HCT116 (cell line): Measurements from ENCODE around the gene LRRC53. TPM values are rescaled to one million over a fixed set of nuclear protein-coding genes. Genes with fewer than 3 reads are reported as not detected.

Experiments used
- ATAC-seq: fragments of 200-7000 bp; cut with Tn5 transposase; 2 replicates; pipeline ENCODE4 v1.9.1; 2020; ENCODE audit warnings: mild to moderate bottlenecking, moderate library complexity
- BruUV-seq: library from RNA; stranded (reverse); fragments of 400-500 nt; replicated peaks from 2 replicates; lab custom pipeline; 2021; lab: Mats Ljungman, UMichigan
- CTCF ChIA-PET: fragments of 300-600 bp; sonication (Branson Sonifier 250); formaldehyde crosslinking; loops from one replicate; lab custom pipeline; 2021; ENCODE audit warnings: antibody characterized with exemption; lab: Charles Lee
- POLR2A ChIA-PET: fragments of 300-600, 350-600 bp; sonication (Branson Sonifier 250); formaldehyde crosslinking; loops from one replicate; lab custom pipeline; 2021; ENCODE audit warnings: antibody characterized with exemption; lab: Charles Lee
- RAD21 ChIA-PET, 2 experiments: fragments of 300-600 bp; sonication (Branson Sonifier 250); formaldehyde crosslinking; loops; one replicate each; lab custom pipeline; 2023; ENCODE audit warnings: low total read pairs in 2 of 2; ENCODE audit not compliant: uncharacterized antibody in 2 of 2, unreplicated experiment in 2 of 2, low non-redundant PET in 1 of 2; lab: Charles Lee
- DNase-seq: peaks from one replicate; pipeline ENCODE4 v3.0.0-alpha.2; 2010; ENCODE audit warnings: low read depth, low spot score
- H2AFZ ChIP-seq: fragments of 200-600 bp; shearing (Covaris generic), sonication (generic); 2 replicates; pipeline ENCODE4 v1.6.1; 2017; ENCODE audit warnings: low read depth, mixed run types, mixed read lengths, antibody characterized with exemption, low read length; ENCODE audit not compliant: poor library complexity, severe bottlenecking
- H3K27ac ChIP-seq: 2 replicates; pipeline ENCODE4 v1.5.1; 2012; ENCODE audit warnings: low read depth, low read length
- H3K27me3 ChIP-seq: fragments of 200-600 bp; sonication (generic); 2 replicates; pipeline ENCODE4 v1.6.1; 2016; ENCODE audit warnings: mixed run types, low read length, mixed read lengths; ENCODE audit not compliant: insufficient read depth
- H3K36me3 ChIP-seq, 2 experiments: fragments of 200-500 bp in 1 of 2; fragments of 200-600 bp in 1 of 2; sonication (Bioruptor generic) in 1 of 2; sonication (generic) in 1 of 2; 2 replicates each; pipeline versions ENCODE4 v1.5.1 to v1.6.1; 2014 to 2016; ENCODE audit warnings: low read length in 2 of 2, inconsistent platforms in 1 of 2, mixed read lengths in 1 of 2, mixed run types in 1 of 2; ENCODE audit not compliant: insufficient read depth in 2 of 2, control insufficient read depth in 1 of 2
- H3K4me1 ChIP-seq, 2 experiments: fragments of 200-600 bp in 1 of 2; sonication (generic) in 1 of 2; 2 replicates each; pipeline versions ENCODE4 v1.5.1 to v1.6.1; 2012 to 2017; ENCODE audit warnings: low read length in 2 of 2, inconsistent platforms in 1 of 2, mild to moderate bottlenecking in 1 of 2, mixed read lengths in 1 of 2, mixed run types in 1 of 2, moderate library complexity in 1 of 2; ENCODE audit not compliant: insufficient read depth in 2 of 2, control insufficient read depth in 1 of 2
- H3K4me2 ChIP-seq: fragments of 200-600 bp; sonication (generic); 2 replicates; pipeline ENCODE4 v1.6.1; 2017; ENCODE audit warnings: mixed run types, low read length, mixed read lengths
- H3K4me3 ChIP-seq, 2 experiments: fragments of 200-600 bp in 1 of 2; sonication (generic) in 1 of 2; replicated peaks in 1 of 2; 2 replicates each; pipeline ENCODE4 v1.5.1; 2011 to 2016; ENCODE audit warnings: low read length in 2 of 2, control low read depth in 1 of 2, low read depth in 1 of 2, mild to moderate bottlenecking in 1 of 2, mixed read lengths in 1 of 2, mixed run types in 1 of 2
- H3K79me2 ChIP-seq: fragments of 200-600 bp; sonication (generic); 2 replicates; pipeline ENCODE4 v1.6.1; 2017; ENCODE audit warnings: mild to moderate bottlenecking, mixed run types, low read length, moderate library complexity, mixed read lengths; ENCODE audit not compliant: insufficient read depth
- H3K9ac ChIP-seq: fragments of 200-600 bp; sonication (generic); 2 replicates; pipeline ENCODE4 v1.6.1; 2016; ENCODE audit warnings: low read length, mixed read lengths
- H3K9me2 ChIP-seq: fragments of 200-600 bp; sonication (generic), shearing (Covaris generic); 2 replicates; pipeline ENCODE4 v1.6.1; 2017; ENCODE audit warnings: mixed run types, mild to moderate bottlenecking, moderate library complexity; ENCODE audit not compliant: insufficient read depth
- H3K9me3 ChIP-seq, 2 experiments: fragments of 200-500 bp in 1 of 2; fragments of 200-600 bp in 1 of 2; sonication (Bioruptor generic) in 1 of 2; sonication (generic) in 1 of 2; 2 replicates each; pipeline ENCODE4 v1.6.1; 2014 to 2017; ENCODE audit warnings: low read length in 2 of 2, mixed read lengths in 2 of 2, inconsistent platforms in 1 of 2, low read depth in 1 of 2, mild to moderate bottlenecking in 1 of 2, mixed run types in 1 of 2, moderate library complexity in 1 of 2; ENCODE audit not compliant: control insufficient read depth in 1 of 2, insufficient read depth in 1 of 2
- H4K20me1 ChIP-seq: fragments of 200-600 bp; sonication (generic), shearing (Covaris generic); 2 replicates; pipeline ENCODE4 v1.6.1; 2017; ENCODE audit warnings: mixed run types, mild to moderate bottlenecking, moderate library complexity; ENCODE audit not compliant: insufficient read depth
- CBX3 ChIP-seq: IDR thresholded peaks from 2 replicates; pipeline ENCODE4 v1.6.1; 2012; ENCODE audit warnings: low read depth
- CEBPB ChIP-seq: IDR thresholded peaks from 2 replicates; pipeline ENCODE4 v1.6.1; 2012; ENCODE audit warnings: low read depth
- EGR1 ChIP-seq: IDR thresholded peaks from 2 replicates; pipeline ENCODE4 v1.6.1; 2012; ENCODE audit warnings: low read depth
- ELF1 ChIP-seq: IDR thresholded peaks from 2 replicates; pipeline ENCODE4 v1.6.1; 2012; ENCODE audit warnings: low read depth, borderline replicate concordance
- EZH2 ChIP-seq: fragments of 200-600 bp; sonication (generic); IDR thresholded peaks from 2 replicates; pipeline ENCODE4 v1.6.1; 2017; ENCODE audit warnings: antibody characterized with exemption, mixed run types
- EZH2phosphoT487 ChIP-seq: fragments of 200-600 bp; IDR thresholded peaks from 2 replicates; pipeline ENCODE4 v1.6.1; 2018; ENCODE audit warnings: antibody characterized with exemption, borderline replicate concordance
- FOSL1 ChIP-seq: IDR thresholded peaks from 2 replicates; pipeline ENCODE4 v1.6.1; 2012; ENCODE audit warnings: low read depth
- JUND ChIP-seq: IDR thresholded peaks from 2 replicates; pipeline ENCODE4 v1.6.1; 2012
- POLR2A ChIP-seq: IDR thresholded peaks from 2 replicates; pipeline ENCODE4 v1.7.0; 2011; ENCODE audit warnings: borderline replicate concordance; ENCODE audit not compliant: insufficient read depth, insufficient read length; ENCODE audit errors: extremely low read depth
- POLR2AphosphoS5 ChIP-seq: IDR thresholded peaks from 2 replicates; pipeline ENCODE4 v1.6.1; 2011; ENCODE audit warnings: mild to moderate bottlenecking, low read depth, low read length, moderate library complexity
- RAD21 ChIP-seq: IDR thresholded peaks from 2 replicates; pipeline ENCODE4 v1.6.1; 2012; ENCODE audit warnings: low read depth, mild to moderate bottlenecking
- SIN3A ChIP-seq: IDR thresholded peaks from 2 replicates; pipeline ENCODE4 v1.6.1; 2012; ENCODE audit warnings: low read depth
- SP1 ChIP-seq: IDR thresholded peaks from 2 replicates; pipeline ENCODE4 v1.6.1; 2012; ENCODE audit warnings: low read depth
- SRF ChIP-seq: IDR thresholded peaks from 2 replicates; pipeline ENCODE4 v1.6.1; 2012; ENCODE audit warnings: low read depth
- ZFX ChIP-seq: fragments of 450-650 bp; IDR thresholded peaks from 2 replicates; pipeline ENCODE4 v1.6.1; 2017
- ZNF274 ChIP-seq: fragments of 200-500 bp; sonication (Bioruptor generic); IDR thresholded peaks from 2 replicates; pipeline ENCODE4 v1.6.1; 2014; ENCODE audit warnings: mild to moderate bottlenecking, low read depth, low read length, inconsistent platforms
- intact Hi-C: fragments of 100-400 bp; cut with micrococcal nuclease; formaldehyde crosslinking; loops from 2 replicates; pipeline ENCODE4 v1.10.0; 2022
- total RNA-seq: library from RNA; stranded (reverse); gene quantifications from one replicate; pipeline ENCODE4 v1.2.1, GENCODE V29; 2021; ENCODE audit not compliant: unreplicated experiment
- TF ChIP-seq, protein P1 (sequence below): IDR thresholded peaks from 2 replicates; pipeline ENCODE4 v1.6.1; 2012; ENCODE audit warnings: low read depth
- TF ChIP-seq, protein P2 (sequence below): IDR thresholded peaks from 2 replicates; pipeline ENCODE4 v1.6.1; 2012
- TF ChIP-seq, protein P3 (sequence below), 3 experiments: fragments of 200-600 bp in 1 of 3; sonication (generic) in 1 of 3; IDR thresholded peaks in 2 of 3; conservative IDR thresholded peaks in 1 of 3; 2 replicates each; pipeline ENCODE4 v1.5.1; 2012 to 2017; ENCODE audit warnings: low read depth in 2 of 3, low read length in 2 of 3, antibody characterized with exemption in 1 of 3, borderline replicate concordance in 1 of 3, control low read depth in 1 of 3, mild to moderate bottlenecking in 1 of 3, mixed read lengths in 1 of 3, mixed run types in 1 of 3, moderate library complexity in 1 of 3; ENCODE audit not compliant: insufficient read depth in 1 of 3

The LRRC53 gene
- total RNA-seq, 1 experiment from 2014 or later, result not detected

DNA sequence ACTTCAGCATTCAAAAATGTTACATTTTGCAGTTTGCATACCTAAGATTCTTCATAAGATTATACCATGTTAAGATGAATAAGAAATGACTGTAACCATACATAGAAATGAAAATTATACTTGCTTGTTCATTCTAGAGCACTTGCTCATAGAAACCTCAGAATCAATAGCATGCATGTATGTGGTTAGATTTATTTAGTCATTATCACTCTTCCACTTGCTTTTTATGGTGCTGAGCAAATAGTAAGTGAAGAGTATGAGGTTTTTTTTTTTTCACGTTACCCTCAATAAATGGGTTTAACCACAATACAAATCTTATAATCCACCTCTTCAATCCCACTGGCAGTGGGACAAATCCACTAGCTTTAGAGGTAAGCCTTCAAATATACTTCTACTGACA is 84.7 kb downstream of the LRRC53 start:
- BruUV-seq, result no TSS peak
- Histone ChIP-seq H3K27ac (no peak overlapping the region), H3K9ac (no peak overlapping the region), H3K36me3 (no peaks in the 10 kb centered on the region), H3K4me2 (no peak overlapping the region), H2AFZ (no peak overlapping the region), H3K9me2 (no peaks in the 10 kb centered on the region), H4K20me1 (no peaks in the 10 kb centered on the region), H3K4me3 (no peak overlapping the region), H3K9me3 (no peaks in the 10 kb centered on the region), H3K27me3 (peaks cover 20% of the 10 kb centered on the region), H3K4me1 (no peaks in the 10 kb centered on the region), H3K79me2 (no peaks in the 10 kb centered on the region)
- ChIA-PET CTCF (no interaction called here), RAD21 (no interaction called here), POLR2A (no interaction called here)
- DNase-seq, result no peak
- TF ChIP-seq, protein P1, sequence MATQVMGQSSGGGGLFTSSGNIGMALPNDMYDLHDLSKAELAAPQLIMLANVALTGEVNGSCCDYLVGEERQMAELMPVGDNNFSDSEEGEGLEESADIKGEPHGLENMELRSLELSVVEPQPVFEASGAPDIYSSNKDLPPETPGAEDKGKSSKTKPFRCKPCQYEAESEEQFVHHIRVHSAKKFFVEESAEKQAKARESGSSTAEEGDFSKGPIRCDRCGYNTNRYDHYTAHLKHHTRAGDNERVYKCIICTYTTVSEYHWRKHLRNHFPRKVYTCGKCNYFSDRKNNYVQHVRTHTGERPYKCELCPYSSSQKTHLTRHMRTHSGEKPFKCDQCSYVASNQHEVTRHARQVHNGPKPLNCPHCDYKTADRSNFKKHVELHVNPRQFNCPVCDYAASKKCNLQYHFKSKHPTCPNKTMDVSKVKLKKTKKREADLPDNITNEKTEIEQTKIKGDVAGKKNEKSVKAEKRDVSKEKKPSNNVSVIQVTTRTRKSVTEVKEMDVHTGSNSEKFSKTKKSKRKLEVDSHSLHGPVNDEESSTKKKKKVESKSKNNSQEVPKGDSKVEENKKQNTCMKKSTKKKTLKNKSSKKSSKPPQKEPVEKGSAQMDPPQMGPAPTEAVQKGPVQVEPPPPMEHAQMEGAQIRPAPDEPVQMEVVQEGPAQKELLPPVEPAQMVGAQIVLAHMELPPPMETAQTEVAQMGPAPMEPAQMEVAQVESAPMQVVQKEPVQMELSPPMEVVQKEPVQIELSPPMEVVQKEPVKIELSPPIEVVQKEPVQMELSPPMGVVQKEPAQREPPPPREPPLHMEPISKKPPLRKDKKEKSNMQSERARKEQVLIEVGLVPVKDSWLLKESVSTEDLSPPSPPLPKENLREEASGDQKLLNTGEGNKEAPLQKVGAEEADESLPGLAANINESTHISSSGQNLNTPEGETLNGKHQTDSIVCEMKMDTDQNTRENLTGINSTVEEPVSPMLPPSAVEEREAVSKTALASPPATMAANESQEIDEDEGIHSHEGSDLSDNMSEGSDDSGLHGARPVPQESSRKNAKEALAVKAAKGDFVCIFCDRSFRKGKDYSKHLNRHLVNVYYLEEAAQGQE, result no peak
- TF ChIP-seq EGR1 (no peak), RAD21 (no peak), SRF (no peak), ELF1 (no peak), FOSL1 (no peak), JUND (no peak), EZH2 (no peak), CBX3 (no peak), CEBPB (no peak), EZH2phosphoT487 (no peak), SIN3A (no peak), ZFX (no peak), SP1 (no peak), POLR2A (no peak), POLR2AphosphoS5 (no peak), ZNF274 (no peak)
- TF ChIP-seq, protein P2, sequence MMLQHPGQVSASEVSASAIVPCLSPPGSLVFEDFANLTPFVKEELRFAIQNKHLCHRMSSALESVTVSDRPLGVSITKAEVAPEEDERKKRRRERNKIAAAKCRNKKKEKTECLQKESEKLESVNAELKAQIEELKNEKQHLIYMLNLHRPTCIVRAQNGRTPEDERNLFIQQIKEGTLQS, result no peak
- TF ChIP-seq, protein P3, sequence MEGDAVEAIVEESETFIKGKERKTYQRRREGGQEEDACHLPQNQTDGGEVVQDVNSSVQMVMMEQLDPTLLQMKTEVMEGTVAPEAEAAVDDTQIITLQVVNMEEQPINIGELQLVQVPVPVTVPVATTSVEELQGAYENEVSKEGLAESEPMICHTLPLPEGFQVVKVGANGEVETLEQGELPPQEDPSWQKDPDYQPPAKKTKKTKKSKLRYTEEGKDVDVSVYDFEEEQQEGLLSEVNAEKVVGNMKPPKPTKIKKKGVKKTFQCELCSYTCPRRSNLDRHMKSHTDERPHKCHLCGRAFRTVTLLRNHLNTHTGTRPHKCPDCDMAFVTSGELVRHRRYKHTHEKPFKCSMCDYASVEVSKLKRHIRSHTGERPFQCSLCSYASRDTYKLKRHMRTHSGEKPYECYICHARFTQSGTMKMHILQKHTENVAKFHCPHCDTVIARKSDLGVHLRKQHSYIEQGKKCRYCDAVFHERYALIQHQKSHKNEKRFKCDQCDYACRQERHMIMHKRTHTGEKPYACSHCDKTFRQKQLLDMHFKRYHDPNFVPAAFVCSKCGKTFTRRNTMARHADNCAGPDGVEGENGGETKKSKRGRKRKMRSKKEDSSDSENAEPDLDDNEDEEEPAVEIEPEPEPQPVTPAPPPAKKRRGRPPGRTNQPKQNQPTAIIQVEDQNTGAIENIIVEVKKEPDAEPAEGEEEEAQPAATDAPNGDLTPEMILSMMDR (IDR thresholded peaks at IDR 0.05 in 2 of 3, conservative IDR thresholded peaks at IDR 0.05 in 1 of 3; ENCODE audit: borderline replicate concordance in 1 of 3, insufficient read depth in 1 of 3, low read depth in 2 of 3, low read length in 2 of 3), result no peak
- intact Hi-C loops, result no loop called here
- ATAC-seq, result no peak
